Muscle layer of colon (tissue), 2 donors: ENCODE data around the gene PSMC5.
"Not testable (repeated sequence)": the region's sequence is repeated elsewhere in the genome, so short reads cannot be mapped to it uniquely, and the experiment has no call there.

Experiments
- H3K27ac ChIP-seq: one replicate; pipeline ENCODE4 v1.7.0; 2013; ENCODE audit warnings: low read depth, mild to moderate bottlenecking, low read length, moderate library complexity
- H3K27me3 ChIP-seq, 2 donors: one replicate each; pipeline ENCODE4 v1.7.0; 2013; ENCODE audit warnings: low read length in 2 of 2, mild to moderate bottlenecking in 2 of 2; ENCODE audit not compliant: insufficient read depth in 2 of 2, control insufficient read depth in 1 of 2
- H3K36me3 ChIP-seq: one replicate; pipeline ENCODE4 v1.7.0; 2013; ENCODE audit warnings: mild to moderate bottlenecking, low read length; ENCODE audit not compliant: insufficient read depth
- H3K4me1 ChIP-seq: one replicate; pipeline ENCODE4 v1.7.0; 2013; ENCODE audit warnings: mild to moderate bottlenecking, low read length; ENCODE audit not compliant: insufficient read depth
- H3K4me3 ChIP-seq, 2 donors: one replicate each; pipeline ENCODE4 v1.7.0; 2013; ENCODE audit warnings: low read length in 2 of 2, low read depth in 1 of 2, mild to moderate bottlenecking in 1 of 2, moderate library complexity in 1 of 2
- H3K9ac ChIP-seq: one replicate; pipeline ENCODE4 v1.7.0; 2013; ENCODE audit warnings: low read length
- H3K9me3 ChIP-seq: one replicate; pipeline ENCODE4 v1.7.0; 2013; ENCODE audit warnings: mild to moderate bottlenecking, low read length
- donor health status: abdominal sarcoma.
- donor health status: Adenocarcinoma of cecum.

The PSMC5 gene

GRCh38 chr17:63880706-63881105 is 53.5 kb downstream of the PSMC5 start:
- no peak overlapping the region for H3K4me3 ChIP-seq
- no peak overlapping the region for H3K27ac ChIP-seq
- no peaks in the 10 kb centered on the region for H3K27me3 ChIP-seq
- H3K36me3 ChIP-seq, result no peaks in the 10 kb centered on the region
- no peak overlapping the region for H3K9ac ChIP-seq
- no peaks in the 10 kb centered on the region for H3K4me1 ChIP-seq
- no peaks in the 10 kb centered on the region for H3K9me3 ChIP-seq

GRCh38 chr17:63881337-63881736 is 54.1 kb downstream of the PSMC5 start:
- H3K27ac ChIP-seq, H3K4me1 ChIP-seq, H3K36me3 ChIP-seq, H3K27me3 ChIP-seq, H3K4me3 ChIP-seq, H3K9ac ChIP-seq, H3K9me3 ChIP-seq: not testable (repeated sequence)
